HG03280 (cell line): ENCODE results near the gene STXBP4.

Experiments
- ATAC-seq: cut with Tn5 transposase; IDR thresholded peaks from one replicate; pipeline ENCODE4 v1.9.1; 2021; ENCODE audit warnings: mild to moderate bottlenecking, moderate library complexity; ENCODE audit not compliant: unreplicated experiment

STXBP4 gene

DNA sequence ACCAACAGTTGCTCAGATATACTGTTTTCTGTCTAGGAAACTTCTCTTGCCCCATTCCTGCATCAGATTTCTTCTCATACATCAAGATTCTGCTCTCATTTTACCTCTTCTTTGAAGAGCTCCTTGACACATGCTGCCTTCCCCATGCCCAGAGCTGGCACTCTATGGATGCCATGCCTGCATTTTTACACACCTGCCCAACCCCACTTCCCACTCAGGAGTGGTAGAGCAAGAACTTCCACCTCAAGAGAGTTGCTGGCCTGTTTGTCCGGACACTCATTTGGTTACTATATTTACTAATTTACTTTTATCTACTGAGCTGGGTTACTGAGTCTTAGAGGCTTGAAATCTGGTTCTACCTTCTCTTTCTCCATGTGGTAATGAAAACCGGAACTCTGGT is 197.9 kb downstream of the STXBP4 start:
- no peak for ATAC-seq

DNA sequence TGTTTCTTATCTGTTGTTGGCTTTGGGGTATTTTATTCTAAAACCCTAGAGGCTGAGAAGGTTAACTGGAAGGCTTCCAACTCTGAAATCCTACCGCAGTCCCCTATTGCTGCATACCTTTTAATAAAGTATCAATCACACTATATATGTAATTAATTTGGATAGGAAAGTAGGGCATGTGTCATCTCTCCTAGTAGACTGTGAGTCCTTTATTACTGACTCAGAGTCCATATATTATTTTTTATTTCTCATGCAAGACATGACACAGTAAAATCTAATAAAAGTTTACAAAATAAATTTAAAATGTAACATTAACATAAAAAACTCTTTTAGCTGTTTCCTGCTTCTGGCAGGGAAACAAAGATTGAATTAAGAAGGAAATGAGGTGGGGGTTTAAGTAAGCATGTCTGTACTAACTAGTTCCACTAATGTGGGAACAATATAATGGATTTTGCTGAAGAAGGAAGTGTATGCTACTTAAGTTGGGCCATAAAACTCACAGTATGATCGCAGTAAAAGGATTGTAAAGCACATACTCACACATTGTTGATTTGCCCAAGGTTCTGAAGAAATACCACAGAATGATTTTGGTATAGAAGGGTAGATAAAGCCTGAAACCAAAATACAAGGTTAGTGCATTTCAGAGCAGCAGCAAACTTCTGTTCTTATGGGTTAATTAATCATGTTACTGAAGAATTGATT is 198.6 kb downstream of the STXBP4 start:
- ATAC-seq: no peak

DNA sequence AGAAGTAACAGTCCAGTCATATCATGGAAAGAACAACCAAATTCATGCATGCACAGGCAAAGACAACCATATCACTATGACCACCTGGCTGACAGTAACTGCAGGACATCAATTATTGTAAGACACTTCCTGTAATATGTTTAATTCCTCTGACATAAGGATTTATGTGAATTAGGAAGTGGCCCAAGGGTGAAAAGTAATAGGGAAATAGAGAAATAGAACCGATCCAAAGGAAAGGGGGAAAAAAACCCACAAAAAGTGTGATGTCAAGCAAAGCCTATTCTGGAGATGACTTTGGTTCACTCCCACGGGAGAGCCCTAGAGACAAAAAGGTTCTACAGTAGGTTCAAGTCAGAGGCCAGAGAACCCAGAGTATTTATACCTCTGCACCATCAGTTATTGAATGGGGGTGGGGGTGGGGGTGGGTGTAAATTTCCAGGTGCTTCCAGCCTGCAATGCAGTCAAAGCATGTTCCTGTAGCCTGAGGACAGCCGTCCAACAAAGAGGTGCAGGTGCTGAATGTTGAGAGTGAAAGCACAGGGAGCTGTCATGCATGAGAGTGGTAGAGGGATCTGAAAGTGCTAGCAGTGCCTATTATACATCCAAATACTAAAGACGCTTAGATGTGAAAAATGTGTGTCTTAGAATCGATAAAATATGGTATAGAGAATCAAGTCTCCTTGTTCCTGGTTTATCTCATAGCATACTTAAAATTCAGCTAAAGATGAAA is 200.6 kb downstream of the STXBP4 start:
- peak; percentile 82 for ATAC-seq

DNA sequence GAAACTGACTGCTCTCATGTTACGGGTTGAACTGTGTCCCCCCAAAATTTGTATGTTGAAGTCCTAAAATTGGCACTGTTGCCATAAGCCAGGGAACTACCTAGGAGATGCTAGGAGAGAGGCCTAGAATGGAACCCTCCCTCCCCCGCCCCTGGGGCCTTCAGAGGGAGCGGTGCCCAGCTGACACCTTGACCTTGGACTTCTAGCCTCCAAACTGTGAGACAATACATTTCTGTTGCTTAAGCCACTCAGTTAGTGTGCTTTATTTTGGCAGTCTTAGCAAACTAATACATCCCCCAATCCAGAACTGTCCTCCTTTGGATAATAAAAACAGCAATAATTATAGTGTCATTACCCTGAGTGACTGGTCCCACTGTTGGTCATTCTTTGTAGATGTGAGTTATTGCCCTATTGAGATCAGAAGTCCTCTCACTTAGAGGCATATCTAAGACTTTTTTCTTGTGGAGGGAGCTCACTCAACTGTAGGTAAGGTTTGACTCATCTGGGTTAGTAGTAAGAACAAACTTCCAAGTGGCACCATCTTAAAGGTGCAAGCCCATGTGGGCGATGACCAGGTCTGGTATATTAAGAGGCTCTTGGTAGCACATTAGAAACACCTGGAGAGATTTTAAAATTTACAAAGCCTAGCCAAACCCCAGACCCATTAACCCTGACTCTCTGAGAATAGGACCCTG is 203.2 kb downstream of the STXBP4 start:
- ATAC-seq: no peak

DNA sequence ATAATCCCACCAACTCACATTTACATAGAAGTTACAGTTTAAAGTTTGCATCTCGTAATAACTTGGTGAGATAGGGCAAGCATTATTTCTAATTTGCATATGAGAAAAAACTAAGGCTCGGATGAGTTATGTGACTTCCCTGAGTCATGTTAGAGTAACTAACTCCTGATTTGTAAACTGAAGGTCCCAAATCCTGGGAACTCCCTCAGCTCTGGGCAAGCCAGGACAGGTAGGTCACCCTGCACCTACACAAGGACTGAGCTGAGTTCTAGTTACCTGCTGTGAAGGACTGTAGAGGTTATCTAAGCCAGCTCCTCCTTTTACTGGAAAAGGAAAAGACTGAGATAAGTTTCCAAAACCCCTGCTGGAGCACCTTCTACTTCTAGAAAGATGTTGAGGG is 204.0 kb downstream of the STXBP4 start:
- ATAC-seq: no peak

DNA sequence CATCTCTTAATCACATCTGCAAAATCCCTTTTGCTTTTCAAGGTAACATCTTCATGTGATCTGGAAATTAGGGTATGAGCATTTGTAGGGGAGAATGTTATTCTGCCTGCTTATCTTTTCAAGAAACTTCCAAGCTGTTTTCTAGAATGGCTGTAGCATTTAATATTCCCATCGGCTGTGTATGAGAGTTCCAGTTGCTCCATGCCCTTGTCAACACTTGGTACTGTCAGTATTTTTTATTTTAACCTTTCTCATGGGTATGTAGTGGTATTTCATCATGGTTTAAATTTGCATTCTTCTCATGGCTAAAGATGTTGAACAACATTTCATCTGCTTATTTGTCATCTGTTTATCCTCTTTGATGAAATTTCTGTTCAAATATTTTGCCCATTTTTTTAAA is 205.6 kb downstream of the STXBP4 start:
- no peak for ATAC-seq

DNA sequence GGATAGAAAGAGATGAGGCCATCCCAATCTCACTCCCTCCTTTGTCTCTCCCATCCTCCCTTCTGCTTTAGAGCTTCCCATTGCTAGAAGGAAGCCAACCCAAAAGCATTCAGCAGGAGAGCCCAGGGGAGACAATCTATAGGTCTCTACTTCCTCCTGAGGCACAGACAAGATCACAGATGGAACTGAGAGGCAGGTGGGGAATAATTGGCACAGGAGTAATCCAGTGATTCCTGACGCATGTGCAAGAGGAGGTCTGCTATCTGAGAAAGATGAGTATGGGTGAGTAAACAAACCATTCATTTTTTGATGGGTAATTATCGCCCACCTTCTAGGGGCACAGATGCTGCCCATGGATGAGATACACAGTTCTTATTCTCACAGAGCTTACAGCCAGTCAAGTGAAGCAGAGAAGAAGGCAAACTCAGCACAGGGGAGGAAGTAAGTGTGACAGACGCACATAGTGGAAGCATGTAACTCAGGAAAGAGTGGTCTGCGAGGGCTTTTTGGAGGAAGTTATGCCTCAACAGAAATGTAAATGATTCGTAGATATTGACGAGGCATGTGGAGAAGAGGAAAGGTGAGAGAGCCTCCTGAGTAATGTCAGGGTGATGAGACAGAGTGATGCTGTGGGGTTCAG is 207.3 kb downstream of the STXBP4 start:
- no peak for ATAC-seq

DNA sequence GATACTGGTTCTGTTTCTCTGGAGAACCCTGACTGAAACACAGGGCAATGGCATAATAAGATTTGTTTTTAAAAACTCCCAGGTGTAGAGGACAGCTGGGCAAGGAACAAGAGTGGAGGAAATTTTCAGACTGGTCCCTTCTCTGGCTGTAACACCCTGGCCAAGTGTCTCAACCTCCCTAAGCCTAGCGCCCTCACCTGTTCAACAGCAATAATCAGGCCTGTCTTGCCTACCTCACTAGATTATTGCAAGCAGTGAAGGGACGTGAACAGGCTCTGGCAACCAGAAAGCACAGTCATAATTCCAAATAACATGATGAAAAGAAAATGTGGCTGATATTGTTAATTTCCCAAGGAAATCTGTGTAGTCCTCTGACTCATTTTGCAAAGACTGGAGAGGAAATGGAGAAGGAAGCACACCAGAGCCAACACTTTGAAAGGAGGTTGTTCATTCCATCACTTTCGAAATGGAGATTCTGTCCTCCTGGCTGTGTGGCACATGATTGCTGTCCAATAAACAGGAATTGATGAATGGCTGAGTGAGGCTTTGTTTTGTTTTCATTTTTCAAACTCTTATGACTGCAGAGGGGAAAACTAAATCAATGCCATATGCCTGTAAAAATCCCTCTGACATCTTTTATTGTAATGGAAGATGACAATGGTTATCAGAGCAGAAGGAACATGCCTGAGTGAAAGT is 208.7 kb downstream of the STXBP4 start:
- ATAC-seq: no peak

DNA sequence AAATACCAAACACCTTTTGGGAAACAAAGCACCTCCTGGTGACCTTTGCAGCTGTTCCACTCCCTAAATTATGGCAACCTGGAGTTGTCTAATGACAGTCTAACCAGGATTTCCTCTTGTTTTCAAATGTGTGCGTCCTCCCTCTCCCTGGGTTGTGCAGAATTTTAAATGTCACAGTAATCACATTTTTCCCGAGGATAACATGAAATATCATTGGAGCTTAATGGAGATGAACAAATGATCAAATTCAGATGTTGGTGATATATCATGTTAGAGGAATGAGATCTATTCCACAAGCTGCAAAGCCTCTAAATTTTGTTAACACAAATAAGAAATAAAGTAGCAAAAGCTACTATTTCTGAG is 209.3 kb downstream of the STXBP4 start:
- no peak for ATAC-seq

DNA sequence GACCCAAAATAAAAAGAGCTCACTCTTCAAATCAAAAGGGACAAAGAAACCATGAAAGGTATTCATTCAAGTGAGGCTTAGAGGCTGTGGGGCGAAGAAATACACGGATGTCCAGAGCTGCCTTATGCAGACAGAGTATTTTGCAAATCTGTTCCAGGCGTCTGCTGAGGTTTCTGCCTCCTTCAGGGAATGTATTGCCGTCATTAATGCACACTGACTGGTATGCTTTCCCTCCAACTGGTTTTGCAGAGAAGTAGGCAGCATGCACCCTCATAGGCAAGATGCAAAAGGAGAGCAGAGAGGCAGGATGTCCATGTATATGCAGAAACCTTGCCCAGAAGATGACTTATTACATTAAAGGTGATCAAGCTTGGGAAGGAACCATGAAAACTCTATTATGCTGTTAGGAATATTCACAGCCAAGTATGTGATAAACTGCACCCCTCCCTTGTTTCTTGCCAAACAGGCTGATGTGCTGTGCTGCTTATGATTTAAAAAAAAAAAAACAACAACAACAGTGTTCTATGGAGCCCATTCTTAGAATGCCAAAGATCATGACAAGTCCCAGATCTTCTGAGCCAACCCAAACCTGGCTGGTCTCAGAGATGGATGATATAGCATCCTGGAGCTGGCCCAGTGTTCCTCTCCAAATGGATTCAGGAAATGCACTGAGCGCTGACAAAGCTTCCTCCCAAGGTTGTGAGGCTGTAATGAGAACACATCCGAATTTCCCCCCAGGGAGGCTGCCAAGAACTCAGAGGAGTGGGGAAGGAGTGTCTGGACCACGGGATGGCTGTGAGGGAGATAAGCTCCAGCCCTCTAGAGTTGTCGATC is 218.6 kb downstream of the STXBP4 start:
- ATAC-seq: no peak

DNA sequence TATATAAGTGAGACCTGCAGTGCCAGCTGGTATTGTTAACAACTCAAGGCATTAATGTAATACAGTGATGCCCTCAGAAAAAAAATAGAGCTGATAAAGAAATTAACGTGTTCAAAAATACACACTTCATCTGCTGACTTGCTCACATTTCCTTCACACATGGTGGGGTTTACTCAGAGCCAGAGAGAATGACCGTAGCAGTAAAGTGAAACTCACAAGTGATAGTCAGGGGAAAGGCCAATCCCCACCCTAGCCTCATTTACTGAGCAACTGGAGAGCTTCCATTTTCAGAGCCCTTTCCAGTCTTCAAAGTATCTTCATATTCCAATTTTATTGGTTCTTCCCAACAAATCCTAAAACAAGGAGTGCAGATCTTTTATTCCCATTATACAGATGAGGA is 222.2 kb downstream of the STXBP4 start:
- ATAC-seq: no peak

DNA sequence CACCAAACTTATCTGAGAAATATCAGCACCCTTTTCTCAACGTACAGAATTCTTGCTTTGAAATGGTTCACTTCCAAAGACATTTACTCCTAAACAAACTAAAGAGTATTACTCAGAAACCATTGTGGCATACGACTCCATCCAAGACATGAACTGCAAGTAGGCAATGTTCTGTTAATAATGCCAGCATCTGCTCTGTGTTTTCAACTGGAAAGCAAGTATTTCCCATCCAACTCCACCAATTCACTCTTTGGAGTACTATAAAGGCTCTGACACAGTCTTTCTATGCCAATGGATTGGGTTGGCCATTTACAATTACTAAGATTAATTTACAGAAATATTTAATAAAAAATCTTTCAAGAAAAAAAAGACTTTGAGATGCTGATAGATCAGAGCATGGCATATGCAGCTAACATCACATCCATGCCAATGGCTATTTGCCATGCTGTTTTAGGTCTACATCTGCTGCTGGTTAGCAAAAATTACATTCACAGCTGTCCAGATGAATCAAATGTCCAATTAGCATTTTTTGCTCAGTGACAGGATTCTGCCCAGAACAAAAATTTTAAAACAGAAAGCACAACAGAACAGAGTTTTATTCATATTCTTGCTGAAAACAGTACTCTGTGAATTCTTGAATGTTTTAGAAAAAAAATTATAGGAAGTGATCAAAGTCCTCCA is 230.3 kb downstream of the STXBP4 start:
- ATAC-seq: no peak

DNA sequence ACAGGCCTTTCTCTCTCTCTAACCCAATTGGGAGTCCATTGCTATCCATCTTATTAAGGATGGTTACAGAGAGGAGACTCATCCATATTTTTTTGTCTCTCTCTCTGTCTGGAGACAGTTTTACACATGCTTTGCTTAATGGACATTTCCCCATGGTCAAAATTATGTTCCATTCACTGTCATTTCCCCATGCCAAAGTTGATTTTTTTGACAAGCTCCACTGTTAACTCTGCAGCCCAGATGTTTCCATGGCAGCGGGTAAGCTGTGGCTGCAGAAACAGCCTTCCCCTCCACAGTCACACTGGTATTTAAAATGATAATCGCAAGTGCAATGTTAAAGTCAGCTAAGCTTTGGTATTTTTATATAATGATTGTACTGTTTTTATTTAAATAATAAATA is 232.3 kb downstream of the STXBP4 start:
- ATAC-seq: no peak

DNA sequence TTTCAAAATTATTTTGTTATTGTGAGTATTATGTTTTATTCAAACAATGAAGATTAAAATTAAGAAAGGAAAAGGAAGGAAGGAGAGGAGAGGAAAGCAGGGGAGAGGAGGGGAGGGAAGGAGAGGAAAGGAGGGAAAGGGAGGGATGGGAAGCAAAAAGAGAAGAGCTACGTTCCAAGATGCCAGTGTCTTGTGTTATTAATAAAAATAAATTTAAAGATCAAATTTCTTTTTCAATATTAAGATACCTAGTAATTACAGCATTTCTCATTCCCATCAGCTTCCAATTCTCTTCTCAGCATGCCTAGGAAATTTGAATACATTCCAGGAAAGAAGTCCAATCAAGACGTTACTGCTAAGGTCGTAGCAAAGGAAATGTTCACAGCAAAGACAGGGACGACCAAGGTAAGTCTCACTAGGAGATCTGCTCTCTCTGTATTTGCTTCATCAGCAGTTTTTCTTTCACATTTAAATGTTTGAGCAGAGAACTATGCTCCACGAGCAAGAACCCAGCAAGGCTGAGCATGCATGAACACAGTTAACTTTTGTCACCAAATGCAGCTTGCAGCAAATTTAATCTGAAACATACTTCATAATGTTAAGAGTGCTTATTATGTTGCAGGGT is 232.9 kb downstream of the STXBP4 start:
- no peak for ATAC-seq

DNA sequence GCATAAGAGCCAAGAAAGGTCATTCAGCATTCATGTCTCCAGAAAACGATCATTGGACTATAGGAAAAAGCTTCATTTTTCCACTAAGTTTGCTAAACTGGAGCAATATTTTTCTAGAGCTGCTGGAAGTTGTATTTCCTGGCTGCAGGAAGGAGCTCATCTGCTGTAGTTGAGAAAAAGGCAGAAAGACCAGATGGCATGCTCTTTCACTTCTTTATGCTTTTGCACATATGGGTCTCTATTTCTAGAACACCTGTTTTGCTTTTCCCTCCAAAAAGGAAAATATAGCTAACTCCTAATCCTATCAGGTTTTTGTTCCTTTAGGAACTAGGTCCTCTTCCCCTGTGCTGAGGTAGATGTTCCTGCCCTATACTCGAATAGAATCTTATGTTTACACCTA is 234.3 kb downstream of the STXBP4 start:
- no peak for ATAC-seq

DNA sequence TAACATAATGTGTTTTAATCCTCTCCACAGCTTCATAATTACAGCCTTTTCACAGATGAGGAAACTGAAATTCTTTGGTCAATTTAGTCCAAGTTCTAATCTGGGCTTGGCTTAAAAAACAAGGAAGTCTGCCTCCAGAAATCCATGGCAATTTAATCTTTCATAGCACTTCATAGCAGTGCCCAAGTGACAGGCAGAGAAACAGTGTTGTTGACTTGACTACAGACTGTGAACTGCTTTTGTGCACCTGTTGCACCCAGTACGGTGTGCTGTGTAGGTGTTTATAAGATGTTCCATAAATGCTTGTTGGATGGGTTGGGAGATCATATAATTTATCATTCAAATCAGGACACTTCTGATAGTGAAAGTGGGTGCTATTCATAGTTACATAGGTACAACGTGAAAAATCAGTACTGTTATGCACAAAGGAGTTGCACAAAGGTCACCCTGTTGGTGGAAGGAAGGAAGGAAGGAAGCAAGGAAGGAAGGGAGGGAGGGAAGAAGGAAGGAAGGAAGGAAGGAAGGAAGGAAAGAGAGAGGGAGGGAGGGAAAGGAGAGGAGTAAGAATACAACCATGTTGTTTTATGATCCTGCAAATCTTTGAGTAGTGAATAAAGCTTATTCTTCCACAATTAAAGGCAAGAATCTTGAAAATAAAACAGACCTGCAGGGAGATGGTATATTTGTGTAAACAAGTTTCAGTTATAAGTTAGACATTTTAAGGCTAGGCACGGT is 239.7 kb downstream of the STXBP4 start:
- no peak for ATAC-seq

DNA sequence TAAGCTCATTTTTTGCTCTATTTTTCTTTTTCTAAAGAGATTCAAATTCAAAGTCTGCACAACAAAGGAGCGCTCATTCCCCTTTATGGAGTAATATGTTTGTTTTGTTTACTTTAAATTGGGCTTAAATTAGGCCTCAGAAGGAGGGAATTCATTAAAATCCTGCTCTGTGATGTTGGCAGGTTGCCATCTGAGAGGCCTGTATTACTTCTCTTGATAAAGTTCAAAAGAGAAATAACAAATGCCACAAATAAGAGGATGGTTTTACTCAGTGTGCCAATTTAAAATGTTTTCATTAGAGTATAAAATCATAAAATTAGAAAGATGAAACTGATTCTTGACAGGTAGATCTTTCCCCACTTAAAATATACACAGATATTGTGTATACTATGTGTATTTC is 241.7 kb downstream of the STXBP4 start:
- ATAC-seq: no peak

DNA sequence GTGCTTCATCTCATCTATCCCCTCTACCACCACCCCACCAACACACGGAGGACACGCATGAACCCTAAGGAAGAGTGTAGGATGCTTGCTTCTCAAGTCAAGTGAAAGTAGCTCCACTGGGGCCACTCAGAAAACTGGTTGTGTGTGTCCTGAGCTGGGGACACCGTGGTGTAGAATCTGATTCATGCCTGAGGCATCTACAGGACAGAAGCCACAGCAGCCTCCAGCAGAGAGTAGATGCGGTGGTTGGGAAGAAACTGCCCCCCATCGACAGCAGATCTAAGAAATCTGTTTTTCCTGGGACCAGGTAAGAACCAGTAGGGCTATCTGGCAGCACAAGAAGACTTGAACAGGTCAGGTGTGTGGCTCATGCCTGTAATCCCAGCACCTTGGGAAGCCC is 244.3 kb downstream of the STXBP4 start:
- no peak for ATAC-seq

DNA sequence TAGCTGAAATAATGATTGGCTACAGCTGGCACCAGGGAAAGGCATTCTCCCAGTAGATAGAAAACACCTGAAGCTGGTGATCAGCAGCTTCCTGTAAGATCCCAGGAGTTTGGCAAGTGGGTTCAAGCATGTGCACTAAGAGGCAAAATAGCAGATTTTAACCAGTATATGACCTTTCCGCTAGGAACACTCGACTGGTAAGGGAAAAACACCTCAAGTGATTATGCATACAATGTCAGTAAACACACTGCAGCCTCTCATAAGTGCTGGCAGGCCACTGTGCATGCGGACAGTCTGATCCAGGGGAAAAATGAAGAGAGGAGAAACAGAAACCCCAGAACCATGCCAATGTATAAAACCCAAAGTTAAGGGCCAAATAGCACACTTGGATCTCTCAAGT is 247.1 kb downstream of the STXBP4 start:
- no peak for ATAC-seq
